GM19372 (cell line): ENCODE data around the gene LRBA.
"Not testable (repeated sequence)": the region's sequence is repeated elsewhere in the genome, so short reads cannot be mapped to it uniquely, and the experiment has no call there.

Source experiments
- ATAC-seq: cut with Tn5 transposase; IDR thresholded peaks from one replicate; pipeline ENCODE4 v1.9.1; 2021; ENCODE audit warnings: mild to moderate bottlenecking, low read depth, moderate library complexity; ENCODE audit not compliant: unreplicated experiment

Gene LRBA

DNA sequence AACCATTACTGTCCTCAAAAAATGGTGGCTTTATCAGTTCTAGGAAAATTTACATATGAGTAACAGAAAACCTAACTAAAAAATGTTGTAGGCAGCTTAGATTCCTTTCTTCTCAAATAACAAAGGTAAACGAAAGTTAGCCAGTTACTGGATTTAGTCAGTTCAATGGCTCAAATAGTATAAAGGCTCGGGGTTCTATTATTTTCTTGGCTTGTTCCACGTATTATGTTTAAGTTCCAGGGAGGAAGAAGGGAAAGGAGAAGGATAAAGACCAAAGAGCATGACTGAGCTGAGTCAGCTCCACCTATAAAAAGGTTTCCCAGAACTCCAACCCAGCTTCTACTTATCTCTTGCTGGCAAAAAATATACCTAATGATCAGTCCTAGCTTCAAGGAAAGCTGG, 474.1 kb downstream of the LRBA start:
- no peak for ATAC-seq

DNA sequence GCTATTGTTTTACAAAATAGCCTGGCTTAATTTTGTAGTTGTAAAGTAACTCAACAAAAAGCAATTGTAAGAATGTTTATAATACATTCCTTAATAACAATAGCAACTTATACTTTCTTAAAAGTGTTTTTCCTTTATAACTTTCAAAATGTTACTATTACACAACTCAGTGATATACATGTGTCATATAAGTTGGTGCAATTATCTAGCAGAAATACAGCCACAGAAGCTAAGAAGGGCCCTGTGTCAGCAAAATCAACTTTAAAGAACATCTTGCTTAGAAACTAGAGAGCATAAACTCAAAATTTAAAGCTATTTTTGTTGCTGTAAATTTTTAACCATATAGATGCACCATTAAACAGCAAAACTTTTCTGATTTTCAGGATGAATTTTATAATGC, 474.5 kb downstream of the LRBA start:
- no peak for ATAC-seq

DNA sequence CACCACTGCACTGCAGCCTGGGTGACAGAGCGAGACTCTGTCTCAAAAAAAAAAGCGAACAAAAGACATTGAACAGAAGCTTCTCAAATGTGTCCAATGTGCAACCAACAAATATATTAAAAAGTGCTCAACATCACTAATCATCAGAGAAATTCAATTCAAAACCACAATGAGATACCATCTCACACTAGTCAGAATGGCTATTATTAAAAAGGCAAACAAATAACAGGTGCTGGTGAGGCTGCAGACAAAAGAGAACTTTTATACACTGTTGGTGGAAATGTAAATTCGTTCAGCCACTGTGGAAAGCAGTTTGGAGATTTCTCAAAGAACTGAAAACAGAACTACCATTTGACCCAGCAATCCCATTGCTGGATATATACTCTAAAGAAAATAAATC, 477.2 kb downstream of the LRBA start:
- ATAC-seq: not testable (repeated sequence)

DNA sequence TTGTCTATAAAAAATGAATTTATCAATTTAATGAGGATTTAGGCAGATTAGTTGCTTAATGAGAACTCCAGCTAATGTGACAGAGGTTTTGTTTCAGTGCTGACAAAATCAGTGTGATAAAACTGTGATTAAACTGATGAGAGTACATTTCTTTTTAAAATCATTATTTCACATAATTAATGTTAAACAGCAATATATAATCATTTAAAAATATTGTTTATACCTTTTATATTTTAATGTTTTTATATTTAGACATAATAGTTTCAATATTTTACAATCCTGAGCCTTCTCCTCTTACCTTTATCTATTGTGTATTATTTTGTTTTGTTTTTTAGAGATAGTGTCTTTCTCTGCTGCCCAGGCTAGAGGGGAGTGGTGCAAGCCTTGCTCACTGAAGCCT, 480.3 kb downstream of the LRBA start:
- ATAC-seq: no peak

DNA sequence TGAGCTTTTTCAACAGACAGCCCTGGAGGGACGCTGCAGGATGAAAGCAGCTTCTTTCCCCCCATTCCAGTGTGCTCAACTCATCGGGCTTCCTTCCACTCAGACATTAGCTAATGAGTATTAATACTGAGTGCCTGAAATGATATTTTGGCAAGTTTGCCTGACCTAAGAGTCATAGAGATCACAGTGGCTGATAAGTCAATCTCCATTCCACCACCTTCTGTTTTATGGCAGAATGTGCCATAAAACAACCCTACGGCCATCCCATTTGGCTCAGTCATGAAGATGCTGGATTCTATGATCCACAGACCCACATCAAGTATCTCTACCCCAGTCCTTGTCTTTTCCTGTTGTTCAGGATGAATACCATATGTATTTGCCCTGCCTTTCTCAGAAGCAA, 481.4 kb downstream of the LRBA start:
- ATAC-seq: no peak

DNA sequence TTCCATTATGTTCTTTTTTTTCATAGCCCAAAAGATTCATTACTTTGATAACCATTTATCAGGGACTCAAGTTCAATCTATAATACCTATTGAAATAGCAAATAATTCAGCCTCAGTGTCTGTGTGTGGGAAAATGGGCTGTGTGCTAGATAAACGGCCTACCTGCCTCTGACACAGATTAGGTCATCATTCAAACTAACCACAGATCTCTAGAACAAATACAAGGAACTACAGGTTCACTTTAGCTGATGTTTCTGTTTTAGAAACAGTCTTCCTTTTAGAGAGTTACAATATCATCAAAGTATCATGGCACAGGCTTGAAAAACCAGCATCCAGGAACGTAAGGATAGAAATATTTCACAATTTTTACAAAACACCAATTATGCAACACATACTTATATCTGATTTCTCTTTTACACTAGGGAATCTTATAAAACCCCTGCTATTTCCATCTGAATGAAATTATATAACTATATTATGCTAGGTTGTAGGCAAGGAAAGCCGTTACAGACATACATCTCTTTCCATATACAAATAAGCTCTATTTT, 489.7 kb downstream of the LRBA start:
- ATAC-seq: no peak

DNA sequence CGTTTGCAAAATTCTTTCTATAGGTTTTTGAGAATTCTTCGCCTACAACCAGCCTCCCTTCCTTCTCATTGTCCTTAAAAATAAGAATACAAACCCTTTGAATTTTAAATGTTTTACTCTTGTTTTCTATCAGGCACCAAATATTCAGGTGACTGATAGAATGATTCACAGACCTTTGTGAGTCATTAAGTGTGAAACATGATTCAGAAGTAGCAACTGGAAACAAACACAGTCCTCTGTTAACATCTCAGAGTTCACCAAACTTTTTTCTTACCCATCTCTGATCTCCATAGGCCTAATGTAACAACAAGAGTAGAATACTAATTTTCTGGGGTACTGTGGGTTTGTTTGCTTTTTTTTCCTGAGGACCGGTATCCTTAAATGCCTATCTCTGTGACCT, 496.5 kb downstream of the LRBA start:
- no peak for ATAC-seq

DNA sequence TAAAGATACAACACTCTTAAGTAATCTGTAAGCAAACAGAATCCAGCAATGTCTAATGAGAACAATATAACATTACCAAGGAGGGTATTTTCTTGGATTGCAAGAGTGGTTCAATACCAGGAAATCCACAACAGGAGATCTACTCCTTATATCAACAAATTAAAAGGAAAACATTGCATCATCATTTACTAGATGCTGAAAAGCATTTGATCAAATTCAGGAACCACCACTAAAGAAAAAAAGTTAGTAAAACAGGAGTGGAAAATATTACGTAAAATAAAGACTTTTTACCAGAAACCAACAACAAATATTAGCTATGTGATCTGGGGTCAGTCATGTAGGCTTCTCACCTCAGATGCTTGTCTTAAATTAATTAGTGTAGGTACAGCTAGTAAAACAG, 499.9 kb downstream of the LRBA start:
- no peak for ATAC-seq

DNA sequence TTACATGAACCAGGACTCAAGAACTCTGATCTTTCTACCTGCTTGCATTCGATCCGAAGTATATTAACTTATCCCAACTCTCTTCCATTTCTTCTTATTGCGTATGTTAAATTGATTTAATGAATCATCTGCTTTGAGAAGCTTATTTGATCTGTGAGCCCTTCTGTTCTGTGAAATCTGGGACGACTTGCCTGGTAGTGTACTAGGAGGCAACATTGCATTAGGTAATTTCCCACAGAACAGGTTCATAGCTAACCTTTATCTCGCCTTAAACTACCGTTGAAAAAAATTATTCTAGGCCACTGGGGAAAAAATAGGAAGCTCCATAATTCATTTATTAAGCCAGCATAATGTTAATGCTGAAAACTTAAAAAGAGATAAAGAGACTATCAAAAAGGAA, 500.4 kb downstream of the LRBA start:
- ATAC-seq: no peak

DNA sequence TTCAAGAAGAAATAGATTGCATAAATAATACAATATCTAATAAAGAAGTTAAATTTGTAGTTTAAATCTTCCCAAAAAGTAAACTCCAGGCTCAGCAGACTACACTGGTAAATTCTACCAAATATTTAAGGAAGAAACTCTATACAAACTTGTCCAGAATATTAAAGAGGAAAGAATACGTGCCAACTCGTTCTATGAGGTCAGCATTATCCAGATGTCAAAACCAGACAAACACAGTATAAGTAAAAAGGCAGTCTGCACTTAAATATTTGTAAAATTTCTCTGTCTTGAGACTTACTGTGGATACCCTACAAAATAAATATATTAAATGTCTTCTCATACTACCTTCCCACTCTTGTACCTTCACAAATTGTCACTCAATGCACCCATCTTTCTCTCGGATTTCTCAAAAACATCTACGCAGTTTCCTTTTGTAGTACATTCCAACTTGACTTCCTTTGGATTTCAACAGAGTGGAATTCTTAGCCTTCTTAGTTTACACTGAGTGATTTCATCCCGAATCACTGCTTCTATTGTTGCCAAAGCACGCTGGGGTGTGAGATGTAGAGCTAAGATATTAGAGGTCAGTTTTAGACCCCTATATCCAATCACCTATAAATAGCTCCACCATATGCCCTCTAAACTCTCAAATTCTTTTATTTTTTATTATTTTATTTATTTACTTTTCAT, 504.8 kb downstream of the LRBA start:
- no peak for ATAC-seq

DNA sequence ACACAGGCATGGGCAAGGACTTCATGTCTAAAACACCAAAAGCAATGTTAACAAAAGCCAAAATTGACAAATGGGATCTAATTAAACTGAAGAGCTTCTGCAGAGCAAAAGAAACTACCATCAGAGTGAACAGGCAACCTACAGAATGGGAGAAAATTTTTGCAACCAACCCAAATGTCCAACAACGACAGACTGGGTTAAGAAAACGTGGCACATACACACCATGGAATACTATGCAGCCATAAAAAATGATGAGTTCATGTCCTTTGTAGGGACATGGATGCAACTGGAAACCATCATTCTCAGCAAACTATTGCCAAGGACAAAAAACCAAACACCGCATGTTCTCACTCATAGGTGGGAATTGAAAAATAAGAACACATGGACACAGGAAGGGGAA, 507.4 kb downstream of the LRBA start:
- not testable (repeated sequence) for ATAC-seq

DNA sequence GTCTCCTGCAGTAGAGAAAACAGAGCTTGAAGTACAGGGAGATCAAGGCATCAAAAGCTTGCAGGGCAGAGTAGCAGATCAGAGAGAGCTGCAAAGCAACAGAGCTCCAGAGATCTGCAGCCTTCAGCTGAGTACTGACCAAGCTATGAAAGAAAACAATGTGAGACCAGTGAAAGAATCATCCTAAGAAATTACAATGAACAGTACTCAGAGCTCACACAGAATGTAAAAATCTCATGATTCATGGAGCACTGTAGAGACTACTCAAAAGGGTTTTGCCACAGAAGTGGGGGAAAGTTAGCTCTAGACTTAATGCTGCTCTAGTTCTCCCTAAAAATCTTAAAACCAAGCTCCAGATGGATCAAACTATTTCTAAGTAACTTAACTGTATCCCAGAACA, 513.1 kb downstream of the LRBA start:
- ATAC-seq: no peak

DNA sequence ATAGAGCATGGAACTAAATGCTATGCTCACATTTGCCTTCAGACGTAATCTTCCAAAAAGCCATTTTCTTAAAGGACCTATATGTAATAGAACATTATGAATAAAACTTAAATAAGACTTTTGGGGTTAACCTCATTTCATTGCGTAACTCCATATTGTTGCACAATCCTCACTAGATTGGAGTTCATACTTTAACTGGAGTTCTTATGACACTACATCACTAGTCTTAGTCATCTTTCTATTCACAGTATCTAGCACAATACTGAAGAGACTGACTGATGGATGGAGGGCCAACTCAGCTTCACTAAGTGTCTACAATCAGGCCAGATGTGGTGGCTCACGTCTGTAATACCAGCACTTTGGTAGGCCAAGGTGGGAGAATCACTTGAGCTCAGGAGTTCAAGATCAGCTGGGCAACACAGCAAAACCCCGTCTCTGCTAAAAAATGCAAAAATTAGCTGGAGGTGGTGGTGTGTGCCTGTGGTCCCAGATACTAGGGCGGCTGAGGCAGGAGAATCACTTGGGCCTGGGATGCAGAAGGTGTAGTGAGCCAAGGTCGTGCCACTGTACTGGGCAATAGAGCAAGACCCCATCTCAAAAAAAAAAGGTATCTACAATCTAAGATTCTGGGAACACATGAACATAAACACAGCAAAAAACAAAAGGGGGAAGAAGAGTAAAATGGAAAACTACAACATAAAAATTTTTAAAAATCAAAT, 513.9 kb downstream of the LRBA start:
- no peak for ATAC-seq

DNA sequence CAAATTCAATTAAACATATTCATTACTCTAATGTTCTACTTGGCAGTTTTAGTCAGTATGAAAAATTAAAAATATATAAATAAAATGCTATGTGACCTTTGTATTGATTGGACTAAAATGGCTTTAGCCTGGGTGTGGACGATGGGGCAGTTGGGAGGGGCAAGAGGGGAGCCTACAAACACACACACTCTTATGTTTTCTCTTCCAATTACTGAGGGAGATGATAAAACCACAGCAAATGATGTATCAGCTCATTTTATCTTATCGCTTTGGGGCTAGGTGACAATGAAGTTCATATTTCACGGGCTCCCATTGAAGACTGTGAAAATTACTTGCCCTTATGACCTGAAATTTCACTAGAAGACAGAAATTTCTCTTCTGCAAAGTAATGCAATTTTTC, 517.5 kb downstream of the LRBA start:
- no peak for ATAC-seq

DNA sequence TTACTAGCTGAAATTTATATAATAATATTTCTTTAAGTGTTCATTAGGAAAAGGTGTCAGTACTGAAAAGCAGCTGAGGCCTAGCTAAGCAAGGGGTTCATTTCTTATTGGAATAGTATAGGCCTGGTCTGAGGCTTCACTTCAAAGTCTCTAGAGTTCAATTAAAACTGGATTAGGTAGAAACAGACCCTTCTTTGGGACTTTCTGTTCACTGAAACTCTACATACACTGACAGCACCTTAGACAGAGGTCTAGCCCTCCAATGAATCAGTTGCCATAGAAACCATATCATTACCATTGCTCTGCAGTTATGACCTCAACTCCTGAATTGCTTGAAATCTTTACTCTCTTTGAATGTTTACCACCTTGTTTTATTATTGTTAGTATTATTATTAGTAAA, 519.5 kb downstream of the LRBA start:
- ATAC-seq: no peak

DNA sequence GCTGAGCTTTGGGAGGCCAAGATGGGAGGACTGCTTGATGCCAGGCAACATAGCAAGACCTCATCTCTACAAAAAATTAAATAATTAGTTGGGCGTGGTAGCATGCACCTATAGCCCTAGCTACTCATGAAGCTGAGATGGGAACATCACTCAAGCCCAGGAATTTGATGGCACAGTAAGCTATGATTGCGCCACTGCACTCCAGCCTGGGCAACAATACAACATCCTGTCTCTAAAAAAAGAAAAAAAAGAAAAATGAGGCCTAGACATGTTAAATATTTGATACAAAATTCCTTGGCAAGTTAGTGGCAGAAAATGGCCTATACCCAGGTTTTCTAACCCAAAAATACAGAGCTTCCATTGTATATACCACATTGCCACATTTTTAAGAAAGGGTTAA, 521.2 kb downstream of the LRBA start:
- no peak for ATAC-seq

DNA sequence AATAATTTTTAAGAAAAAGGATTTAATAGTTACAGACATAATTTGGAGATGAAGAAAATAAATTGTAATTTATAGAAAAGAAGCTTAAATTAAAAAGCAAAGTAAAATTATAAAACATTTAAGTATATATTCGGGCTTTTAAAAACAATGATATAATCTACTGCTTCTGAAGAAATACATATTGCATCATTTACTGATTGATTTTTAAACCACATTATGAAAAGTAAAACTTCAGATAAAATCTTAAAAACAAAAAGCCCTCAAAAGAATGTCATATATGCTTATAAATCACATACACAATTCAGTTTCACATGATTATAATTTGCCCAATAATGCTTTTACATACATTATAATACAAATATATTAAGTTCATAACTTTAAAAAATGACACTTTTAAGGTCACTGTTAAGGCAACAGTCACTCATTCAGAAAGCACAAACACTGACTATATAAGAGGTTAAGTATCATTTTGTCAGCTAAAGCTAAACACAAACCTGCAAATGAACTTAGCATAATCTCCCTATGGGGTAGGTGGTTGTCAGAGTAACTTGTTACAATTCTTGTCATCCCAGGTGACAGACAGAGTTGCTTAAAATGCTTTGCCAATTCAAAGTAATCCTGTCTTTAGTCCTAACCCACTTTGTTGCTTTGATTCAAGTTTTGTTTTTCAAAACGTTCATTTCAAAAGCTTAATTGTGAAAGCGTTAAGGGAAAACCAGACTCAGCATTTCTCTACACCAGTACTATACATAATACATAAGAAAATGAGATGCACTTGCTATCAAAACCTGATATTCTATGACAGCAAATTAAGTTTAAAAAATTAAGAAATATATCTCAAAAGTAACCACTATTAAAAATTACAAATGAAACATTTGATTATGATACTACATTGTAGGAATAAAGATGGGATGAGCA, 523.7 kb downstream of the LRBA start:
- ATAC-seq: no peak

DNA sequence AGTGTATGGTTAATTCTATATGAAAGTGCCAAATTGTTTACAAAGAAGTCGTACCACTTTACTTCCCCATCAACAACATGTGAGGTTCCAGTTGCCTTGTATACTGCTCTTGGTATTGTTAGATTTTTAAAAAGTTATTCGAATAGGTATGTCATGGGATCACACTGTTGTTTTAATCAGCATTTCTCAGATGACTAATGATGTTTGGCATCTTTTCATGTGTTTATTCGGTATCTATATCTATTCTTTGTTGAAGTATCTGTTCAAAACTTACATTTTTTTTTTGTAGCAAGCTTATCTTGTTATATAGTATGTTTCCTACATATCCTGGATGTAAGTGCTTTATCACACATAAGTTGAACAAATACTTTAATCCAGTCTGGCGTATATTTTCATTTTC, 532.5 kb downstream of the LRBA start:
- no peak for ATAC-seq

DNA sequence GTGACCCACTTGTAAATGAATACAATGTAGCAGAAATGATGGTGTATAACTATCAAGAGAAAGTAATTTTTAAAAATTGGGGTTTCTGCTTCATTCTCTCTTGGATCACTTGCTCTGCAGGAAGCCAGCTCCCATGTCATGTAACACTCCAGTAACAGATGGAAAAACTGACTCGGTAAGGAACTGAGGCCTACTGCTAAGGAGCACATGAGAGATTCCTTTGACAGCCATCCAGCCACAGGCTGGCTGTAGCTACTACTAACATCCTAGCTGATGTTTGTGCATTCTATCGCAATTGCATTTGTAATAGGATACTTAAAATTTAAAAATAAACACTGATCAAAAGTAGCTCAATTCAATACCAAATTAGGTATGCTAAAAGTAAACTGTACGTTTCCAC, 535.4 kb downstream of the LRBA start:
- ATAC-seq: no peak

DNA sequence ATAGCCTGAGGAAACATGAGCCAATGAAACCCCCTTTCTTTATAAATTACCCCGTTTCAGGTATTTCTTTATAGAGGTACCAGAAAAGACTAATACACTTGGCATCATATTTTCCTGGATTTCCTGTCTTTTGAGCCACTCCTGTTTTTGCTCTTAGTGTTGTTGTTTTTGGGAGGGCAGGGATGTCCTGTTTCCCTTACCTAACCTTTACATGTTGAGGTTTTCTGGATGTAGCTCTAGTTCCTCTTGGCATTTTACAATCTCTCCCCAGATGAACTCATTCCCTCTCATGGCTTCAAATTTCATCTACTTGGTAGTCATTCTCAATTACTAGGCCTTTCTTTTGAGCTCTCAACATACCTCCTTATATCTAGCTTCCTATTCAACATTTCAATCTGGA, 537.2 kb downstream of the LRBA start:
- ATAC-seq: no peak

DNA sequence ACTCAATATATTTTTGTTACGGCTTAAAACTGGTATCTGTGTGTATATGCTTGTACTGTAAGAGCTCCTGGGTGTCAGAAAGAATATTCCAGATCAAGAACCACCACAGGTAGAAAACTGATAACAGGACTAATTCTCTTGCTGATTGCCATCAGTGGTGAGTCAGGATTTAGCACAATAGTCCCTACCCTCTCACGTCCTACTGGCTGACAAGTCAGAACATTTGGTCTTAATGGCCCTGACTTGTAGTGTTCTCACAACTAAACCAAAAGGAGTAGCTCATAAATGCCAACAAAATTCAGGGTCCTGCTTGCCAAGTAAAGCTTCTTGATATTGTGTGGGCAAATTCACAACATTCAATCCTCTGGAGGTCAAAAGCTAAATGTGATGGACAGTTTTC, 538.3 kb downstream of the LRBA start:
- no peak for ATAC-seq
